NCI-H2107 treated with DMSO at 0.1 percent for 48 hours (cell line): ENCODE data around the gene SCIMP.
"Not testable (repeated sequence)": the region's sequence is repeated elsewhere in the genome, so short reads cannot be mapped to it uniquely, and the experiment has no call there.

Experiments
- DNase-seq: peaks from one replicate; lab custom pipeline; 2025; ENCODE audit not compliant: unreplicated experiment; lab: John Stamatoyannopoulos, UW

The SCIMP gene

DNA sequence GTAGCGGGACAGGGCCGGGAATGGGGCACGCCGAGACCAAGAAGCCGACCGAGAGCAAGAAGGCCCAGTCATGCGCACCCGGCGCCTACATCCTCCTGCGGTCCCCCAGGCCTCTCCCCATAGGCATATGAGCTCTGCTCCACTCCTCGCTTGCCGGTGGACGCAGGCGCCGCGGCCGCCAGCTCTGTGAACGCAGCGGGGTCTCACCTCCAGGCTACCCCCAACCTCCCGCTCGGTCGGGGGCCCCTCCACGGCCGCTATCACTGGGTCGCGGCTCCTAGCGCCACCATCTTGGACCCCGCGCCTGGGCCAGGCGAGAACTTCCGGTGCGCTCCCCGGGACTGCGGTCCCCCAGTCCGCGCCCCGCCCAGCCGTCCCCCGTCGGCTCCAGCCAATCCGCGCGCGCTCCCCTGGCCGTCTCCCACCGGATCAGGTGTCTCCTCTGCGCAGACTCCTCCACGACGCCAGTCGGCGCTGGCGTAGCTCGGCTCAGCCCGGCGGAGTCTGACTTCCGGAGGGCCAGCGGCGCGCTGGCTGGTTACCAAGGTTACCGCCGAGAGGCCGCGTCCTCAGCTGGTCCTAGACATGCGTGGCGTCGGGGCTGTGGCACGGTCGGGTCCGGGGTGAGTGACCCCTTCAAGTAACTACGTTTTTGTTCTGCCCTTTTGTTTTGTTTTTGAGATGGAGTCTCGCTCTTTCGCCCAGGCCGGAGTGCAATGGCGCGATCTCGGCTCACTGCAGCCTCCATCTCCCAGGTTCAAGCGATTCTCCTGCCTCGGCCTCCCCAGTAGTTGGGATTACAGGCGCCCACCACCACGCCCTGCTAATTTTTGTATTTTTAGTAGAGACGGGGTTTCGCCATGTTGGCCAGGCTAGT is 42.9 kb downstream of the SCIMP start, which contains the start of gene ZNF594:
Gene ZNF594, minus strand, starts transcription at position 328 of the 877 bp plus-strand sequence. CDS start 7,612 bp downstream, outside the sequence.
- peak; percentile 30 for DNase-seq

DNA sequence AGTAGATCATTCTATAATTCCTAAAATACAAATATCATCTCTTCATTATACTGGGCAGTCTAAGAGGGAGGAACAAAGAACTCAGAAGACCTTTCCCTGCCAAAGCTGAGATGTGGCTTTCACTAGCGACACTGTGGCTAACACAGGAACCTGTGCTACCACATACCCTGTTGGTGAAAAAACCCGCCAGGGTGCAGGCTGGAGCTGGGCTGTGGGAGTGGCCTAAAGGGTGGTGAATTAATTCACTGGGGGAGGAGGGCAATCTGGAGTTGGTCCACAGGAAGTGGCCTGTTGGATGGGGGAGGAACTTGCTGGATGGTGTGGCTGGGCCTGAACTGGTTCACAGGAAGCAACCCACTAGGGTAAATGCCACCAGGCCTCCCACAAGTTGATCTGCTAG is 50.4 kb downstream of the SCIMP start:
- DNase-seq, result no peak

DNA sequence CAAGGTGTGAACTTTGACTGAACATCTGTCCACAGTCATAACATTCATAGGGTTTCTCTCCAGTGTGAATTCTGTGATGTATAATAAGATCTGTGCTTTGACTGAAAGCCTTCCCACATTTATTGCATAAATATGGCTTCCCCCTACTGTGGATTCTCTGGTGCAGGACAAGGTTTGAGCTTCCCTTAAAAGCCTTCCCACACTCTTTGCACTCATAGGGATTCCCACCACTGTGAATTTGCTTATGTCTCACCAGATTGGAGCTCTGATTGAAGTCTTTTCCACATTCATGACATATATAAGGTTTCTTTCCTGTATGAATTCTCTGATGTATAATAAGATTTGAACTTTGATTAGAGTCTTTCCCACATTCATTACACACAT is 51.3 kb downstream of the SCIMP start:
- DNase-seq, result no peak

DNA sequence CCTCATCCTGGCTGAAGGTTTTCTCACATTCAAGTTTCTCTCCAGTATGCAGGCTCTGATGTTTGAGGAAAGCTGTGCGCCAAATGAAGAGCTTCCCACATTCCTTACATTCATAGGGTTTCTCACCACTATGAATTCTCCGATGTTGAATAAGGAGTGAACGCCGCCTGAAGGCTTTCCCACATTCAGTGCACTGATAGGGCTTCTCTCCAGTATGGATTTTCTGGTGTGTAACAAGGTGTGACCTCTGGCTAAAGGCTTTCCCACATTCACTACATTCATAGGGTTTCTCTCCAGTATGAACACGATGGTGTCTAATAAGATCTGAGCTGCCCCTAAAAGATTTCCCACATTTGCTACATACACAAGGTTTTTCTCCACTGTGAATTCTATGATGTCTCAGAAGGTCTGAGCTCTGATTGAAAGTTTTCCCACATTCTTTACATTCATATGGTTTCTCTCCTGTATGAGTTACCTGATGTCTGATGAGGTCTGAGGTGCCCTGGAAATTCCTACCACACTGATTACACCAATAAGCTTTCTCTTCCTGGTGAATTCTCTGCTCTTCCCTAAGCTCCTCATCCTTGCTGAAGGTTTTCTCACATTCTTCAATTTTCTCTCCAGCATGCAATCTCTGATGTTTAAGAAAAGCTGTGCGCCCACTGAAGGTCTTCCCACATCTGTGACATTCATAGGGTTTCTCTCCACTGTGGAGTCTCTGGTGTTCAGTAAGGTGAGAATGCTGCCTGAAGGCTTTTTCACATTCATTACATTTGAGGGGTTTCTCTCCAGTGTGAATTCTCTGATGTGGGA is 51.9 kb downstream of the SCIMP start:
- no peak for DNase-seq

DNA sequence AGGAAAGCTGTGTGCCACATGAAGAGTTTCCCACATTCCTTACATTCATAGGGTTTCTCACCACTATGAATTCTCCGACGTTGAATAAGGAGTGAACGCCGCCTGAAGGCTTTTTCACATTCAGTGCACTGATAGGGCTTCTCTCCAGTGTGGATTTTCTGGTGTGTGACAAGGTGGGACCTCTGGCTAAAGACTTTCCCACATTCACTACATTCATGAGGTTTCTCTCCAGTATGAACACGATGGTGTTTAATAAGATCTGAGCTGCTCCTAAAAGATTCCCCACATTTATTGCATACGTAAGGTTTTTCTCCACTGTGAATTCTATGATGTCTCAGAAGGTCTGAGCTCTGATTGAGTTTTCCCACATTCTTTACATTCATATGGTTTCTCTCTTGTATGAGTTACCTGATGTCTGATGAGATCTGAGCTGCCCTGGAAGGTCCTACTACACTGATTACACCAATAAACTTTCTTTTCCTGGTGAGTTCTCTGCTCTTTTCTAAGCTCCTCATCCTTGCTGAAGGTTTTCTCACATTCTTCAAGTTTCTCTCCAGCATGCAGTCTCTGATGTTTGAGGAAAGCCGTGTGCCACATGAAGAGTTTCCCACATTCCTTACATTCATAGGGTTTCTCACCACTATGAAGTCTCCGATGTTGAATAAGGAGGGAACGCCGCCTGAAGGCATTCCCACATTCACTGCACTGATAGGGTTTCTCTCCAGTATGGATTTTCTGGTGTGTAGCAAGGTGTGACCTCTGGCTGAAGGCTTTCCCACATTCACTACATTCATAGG is 53.0 kb downstream of the SCIMP start:
- DNase-seq, result no peak

DNA sequence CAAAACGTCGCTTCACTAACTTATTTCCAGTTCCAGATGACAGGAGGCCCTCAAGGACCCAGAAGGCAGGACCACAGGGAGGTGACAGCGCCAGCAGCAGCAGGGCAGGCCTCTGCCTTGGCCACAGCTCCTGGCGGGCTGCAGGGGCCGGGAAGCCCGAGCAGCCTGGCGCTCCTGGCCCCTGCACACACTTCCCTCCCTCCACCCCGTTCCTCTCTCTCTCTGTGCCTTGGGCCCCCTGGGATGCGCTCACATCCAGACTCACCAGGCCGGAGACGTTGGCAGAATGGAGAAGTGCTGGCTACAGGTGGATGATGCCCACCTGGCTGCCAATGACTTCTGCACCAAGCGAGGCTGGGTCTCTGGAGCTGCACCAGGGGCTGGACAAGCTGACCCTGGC is 55.7 kb downstream of the SCIMP start:
- no peak for DNase-seq

DNA sequence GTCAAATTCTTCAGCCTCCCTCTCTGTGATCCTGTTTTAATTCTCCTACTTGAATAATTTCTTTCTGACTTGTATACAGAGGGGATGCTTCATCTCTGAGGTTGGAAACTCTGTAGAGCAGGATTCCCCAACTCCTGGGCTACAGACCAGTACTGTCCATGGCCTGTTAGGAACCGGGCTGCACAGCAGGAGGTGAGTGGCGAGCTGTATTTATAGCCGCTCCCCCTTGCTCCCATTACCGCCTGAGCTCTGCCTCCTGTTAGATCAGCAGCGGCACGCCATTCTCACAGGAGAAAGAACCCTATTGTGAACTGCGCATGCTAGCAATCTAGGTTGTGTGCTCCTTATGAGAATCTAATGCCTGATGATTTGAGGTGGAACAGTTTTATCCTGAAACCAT is 59.6 kb downstream of the SCIMP start:
- DNase-seq, result not testable (repeated sequence)

DNA sequence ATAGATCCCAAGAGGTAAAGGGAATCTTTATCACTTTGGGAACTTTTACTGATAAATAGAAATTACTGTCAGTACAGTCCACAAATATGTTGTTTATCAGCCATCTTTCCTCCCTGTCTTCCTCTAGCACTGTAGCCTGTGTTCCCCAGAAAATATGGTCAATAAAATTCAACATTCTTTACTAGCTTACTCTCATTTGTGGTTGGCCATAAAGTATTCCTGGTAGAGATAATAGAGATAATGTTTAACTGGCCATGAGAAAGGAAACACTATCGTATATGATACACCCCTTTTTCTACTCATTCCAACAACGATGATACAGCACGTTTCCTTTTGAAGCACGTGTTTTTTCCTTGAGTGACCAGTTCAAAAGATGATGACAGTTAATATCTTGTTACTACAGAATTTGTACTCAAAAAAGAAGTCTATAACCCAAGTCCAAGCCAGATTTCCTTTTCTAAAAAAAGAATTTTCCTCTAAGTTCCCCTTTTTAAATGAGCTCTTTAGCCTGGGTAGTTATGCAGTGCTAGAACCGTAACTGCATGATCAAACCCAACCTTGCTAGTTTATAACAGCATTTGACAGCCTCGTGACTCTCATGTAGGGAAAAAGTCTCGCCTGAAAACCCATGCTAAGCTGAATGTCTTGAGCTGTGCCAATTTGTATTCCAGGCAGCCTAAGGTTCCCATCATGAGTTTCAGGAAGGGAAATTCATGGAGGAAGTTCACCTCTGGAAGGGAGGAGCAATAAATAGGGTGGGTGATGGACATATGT is 68.7 kb downstream of the SCIMP start:
- DNase-seq, result not testable (repeated sequence)

DNA sequence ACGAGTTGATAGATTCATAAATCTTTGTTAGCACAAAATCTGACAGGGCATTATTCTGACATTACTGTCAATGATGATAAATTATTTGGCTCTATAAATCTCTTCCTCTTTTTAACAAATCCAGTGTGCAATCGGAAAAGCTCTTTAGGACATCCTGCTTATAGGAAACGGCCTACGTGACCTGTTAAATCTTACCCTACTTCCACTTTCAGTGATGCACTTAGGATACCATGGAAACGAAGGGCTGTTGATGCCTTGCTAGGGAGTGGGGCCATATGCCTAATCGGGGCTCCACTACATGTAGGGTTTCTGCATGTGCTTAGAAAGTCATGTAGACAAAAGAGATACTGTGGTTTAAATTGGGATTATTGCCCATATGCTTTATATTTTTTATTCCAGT is 70.2 kb downstream of the SCIMP start:
- DNase-seq, result no peak

DNA sequence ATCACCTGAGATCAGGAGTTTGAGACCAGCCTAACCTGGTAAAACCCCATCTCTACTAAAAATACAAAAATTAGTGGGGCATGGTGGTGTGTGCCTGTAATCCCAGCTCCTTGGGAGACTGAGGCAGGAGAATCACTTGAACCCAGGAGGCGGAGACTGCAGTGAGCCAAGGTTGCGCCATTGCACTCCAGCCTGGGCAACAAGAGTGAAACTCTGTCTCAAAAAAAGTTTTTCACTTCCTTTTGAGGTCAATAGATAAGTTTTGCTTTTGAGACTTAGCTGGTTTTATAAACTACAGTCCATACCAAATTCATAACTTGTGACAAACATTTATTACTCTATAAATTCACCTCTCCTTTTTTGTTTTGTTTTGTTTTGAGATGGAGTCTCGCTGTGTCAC is 72.9 kb downstream of the SCIMP start:
- not testable (repeated sequence) for DNase-seq

DNA sequence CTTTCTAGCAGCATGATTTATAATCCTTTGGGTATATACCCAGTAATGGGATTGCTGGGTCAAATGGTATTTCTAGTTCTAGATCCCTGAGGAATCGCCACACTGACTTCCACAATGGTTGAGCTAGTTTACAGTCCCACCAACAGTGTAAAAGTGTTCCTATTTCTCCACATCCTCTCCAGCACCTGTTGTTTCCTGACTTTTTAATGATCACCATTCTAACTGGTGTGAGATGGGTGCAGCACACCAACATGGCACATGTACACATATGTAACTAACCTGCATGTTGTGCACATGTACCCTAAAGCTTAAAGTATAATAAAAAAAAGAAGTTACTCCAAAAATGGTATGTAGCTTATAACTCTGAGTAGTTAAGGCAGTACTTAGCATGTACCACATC is 74.0 kb downstream of the SCIMP start:
- not testable (repeated sequence) for DNase-seq
